ENCODE results near the gene HNRNPA2B1. TPM values are rescaled to one million over a fixed set of nuclear protein-coding genes. Genes with fewer than 3 reads are reported as not detected.

The HNRNPA2B1 gene
- total and polyA plus RNA-seq, 2 of the 8 experiments (the other 6 are each of a cell fraction or from before 2014, with no cell fraction given): 276 to 1,255 TPM

DNA sequence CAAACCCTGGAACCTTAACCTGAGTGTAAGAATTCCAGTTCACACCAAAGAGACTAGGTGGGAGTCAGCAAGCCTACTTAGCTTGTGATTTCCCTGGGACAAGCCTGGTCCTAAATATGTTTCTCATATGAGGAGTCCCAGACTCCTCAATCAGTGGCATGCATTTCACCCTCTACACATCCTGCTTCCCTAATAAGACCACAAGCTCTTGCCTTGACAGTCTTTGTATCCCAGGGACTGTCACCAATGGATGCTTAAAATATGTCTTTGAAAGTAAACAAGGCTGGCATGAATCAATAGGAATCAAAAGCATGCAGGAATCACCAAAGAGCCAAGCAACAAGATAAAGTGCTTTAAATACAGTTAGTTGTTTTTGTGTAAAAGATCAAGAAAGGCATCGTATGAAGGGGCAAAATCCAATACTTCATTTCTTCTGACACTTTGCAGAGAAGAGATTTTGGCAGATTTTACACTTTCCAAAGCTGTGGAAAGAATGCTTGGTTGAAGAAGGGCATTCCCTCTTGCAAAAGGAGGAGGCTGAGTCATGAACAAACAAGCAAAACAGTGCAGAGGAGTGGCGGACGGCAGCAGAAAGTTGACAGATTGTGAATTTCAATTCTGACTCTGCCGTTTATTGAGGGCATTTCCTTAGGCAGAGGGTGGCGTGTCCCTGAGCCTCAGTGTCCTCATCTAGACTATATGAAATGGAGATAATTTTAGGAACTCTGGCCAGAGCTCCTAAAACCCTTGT lies 57.1 kb downstream of the HNRNPA2B1 start:
- FAIRE-seq (no peak), DNase-seq (ENCODE audit: low read depth in 1 of 2, low spot score in 2 of 2) (no peak)
- Histone ChIP-seq H4K91ac (replicated peaks; ENCODE audit: insufficient read length, low read length) (no peak overlapping the region), H2BK20ac (ENCODE audit: low read length) (no peak overlapping the region), H3K56ac (replicated peaks; ENCODE audit: insufficient read length, low read depth, low read length) (no peak overlapping the region), H2AK5ac (ENCODE audit: low read depth, low read length) (no peak overlapping the region), H2BK12ac (ENCODE audit: low read depth, low read length) (no peak overlapping the region), H3K18ac (ENCODE audit: extremely low read depth, low read length) (no peak overlapping the region), H4K5ac (ENCODE audit: insufficient read length, low read depth, low read length) (no peak overlapping the region), H4K8ac (ENCODE audit: extremely low read depth, insufficient read depth, low read length) (no peak overlapping the region), H3K23me2 (ENCODE audit: low read depth, low read length) (no peaks in the 10 kb centered on the region), H3K9me3 (ENCODE audit: insufficient read depth in 2 of 2, low read depth in 1 of 2, low read length in 1 of 2) (peaks cover 7 to 13% of the 10 kb centered on the region in 2 experiments; a peak in 2 of 4 replicates), H3K27me3 (replicated peaks in 1 of 4; ENCODE audit: control insufficient read depth in 3 of 4, extremely low read depth in 1 of 4, insufficient read depth in 3 of 4, low read length in 3 of 4) (no peaks in the 10 kb centered on the region), H3K9ac (replicated peaks in 1 of 4; ENCODE audit: extremely low read depth in 1 of 4, low read depth in 3 of 4, low read length in 3 of 4) (no peak overlapping the region), H2BK15ac (ENCODE audit: low read length) (no peak overlapping the region), H3K27ac (ENCODE audit: low read depth, low read length) (no peak overlapping the region), H3K4me3 (ENCODE audit: extremely low read depth in 1 of 4, insufficient read depth in 2 of 4, low read depth in 3 of 4, low read length in 4 of 4) (no peak overlapping the region), H3K23ac (ENCODE audit: insufficient read length) (no peak overlapping the region), H2AFZ (ENCODE audit: low read length) (no peak overlapping the region), H3K79me2 (ENCODE audit: control insufficient read depth in 1 of 2, insufficient read depth in 2 of 2, low read length in 2 of 2) (no peaks in the 10 kb centered on the region), H3K4me2 (ENCODE audit: insufficient read depth in 1 of 2, low read depth in 2 of 2, low read length in 2 of 2) (no peak overlapping the region), H3K36me3 (ENCODE audit: control insufficient read depth in 2 of 4, insufficient read depth in 4 of 4, low read length in 3 of 4) (no peaks in the 10 kb centered on the region), H3K4ac (replicated peaks; ENCODE audit: insufficient read length, low read depth, low read length) (no peak overlapping the region), H3K79me1 (ENCODE audit: low read depth, low read length) (no peaks in the 10 kb centered on the region), H3K4me1 (replicated peaks in 1 of 4; ENCODE audit: control insufficient read depth in 3 of 4, insufficient read depth in 4 of 4, low read length in 3 of 4) (no peaks in the 10 kb centered on the region), H4K20me1 (replicated peaks in 1 of 2; ENCODE audit: control insufficient read depth in 1 of 2, insufficient read depth in 2 of 2, low read length in 2 of 2) (no peaks in the 10 kb centered on the region), H2BK5ac (ENCODE audit: low read depth, low read length) (no peak overlapping the region), H2BK120ac (replicated peaks; ENCODE audit: low read depth, low read length) (no peak overlapping the region), H3K14ac (ENCODE audit: insufficient read length) (no peak overlapping the region)
- ChIA-PET POLR2A (ENCODE audit: partially characterized antibody) (interaction anchor here (0.9 to 3.2 kb wide), 5 partner anchors 12 to 54 kb away, joined by 3 to 16 read pairs (median 3); no protein-coding TSS in a partner anchor), CTCF (ENCODE audit: partially characterized antibody) (interaction anchor here (0.6 to 1.7 kb wide), 6 partner anchors 13 to 248 kb away, joined by 3 to 7 read pairs (median 4); no protein-coding TSS in a partner anchor)
- whole genome bisulfite sequencing, 2 experiments (ENCODE audit: extremely low coverage in 1 of 2, insufficient coverage in 1 of 2, insufficient read length in 1 of 2, insufficient replicate concordance in 2 of 2, low coverage in 1 of 2, low lambda C conversion rate in 2 of 2, missing lambda C conversion rate in 1 of 2): 87% methylated on average over 5 of the region's 5 CpGs; no CpG with 5 or more reads in 1 of the 2 experiments
- no peak for TF ChIP-seq SP2 (IDR thresholded peaks at IDR 0.05; ENCODE audit: low read length)
- TF ChIP-seq EZH2 (IDR thresholded peaks at IDR 0.05; ENCODE audit: low read depth, low read length, severe bottlenecking): no peak
- no peak for TF ChIP-seq GTF2F1 (IDR thresholded peaks at IDR 0.05; ENCODE audit: borderline replicate concordance, low read depth, low read length)
- no peak for TF ChIP-seq EP300 (IDR thresholded peaks at IDR 0.05; ENCODE audit: borderline replicate concordance in 1 of 2, low read depth in 2 of 2, low read length in 2 of 2)
- no peak for TF ChIP-seq POLR2AphosphoS5 (IDR thresholded peaks at IDR 0.05; ENCODE audit: low read depth, low read length)
- TF ChIP-seq TCF12 (IDR thresholded peaks at IDR 0.05; ENCODE audit: low read depth, low read length): no peak
- no peak for TF ChIP-seq CBX5 (IDR thresholded peaks at IDR 0.05; ENCODE audit: low read depth, low read length)

All from H1 (cell line).